Retinal pigment epithelial cell (primary cell): ENCODE results near the gene IGF2R.
"Not testable (repeated sequence)": the region's sequence is repeated elsewhere in the genome, so short reads cannot be mapped to it uniquely, and the experiment has no call there.

Experiments
- DNase-seq: peaks from one replicate; pipeline ENCODE4 v3.0.0-alpha.2; 2010; ENCODE audit warnings: low read depth
- H3K4me3 ChIP-seq: 2 replicates; pipeline ENCODE4 v1.5.1; 2011; ENCODE audit warnings: mild to moderate bottlenecking, low read length, control low read depth, moderate library complexity
- TF ChIP-seq, protein P1 (sequence below): conservative IDR thresholded peaks from 2 replicates; pipeline ENCODE4 v1.5.1; 2011; ENCODE audit warnings: low read depth, low read length, control low read depth, inconsistent platforms

The IGF2R gene

DNA sequence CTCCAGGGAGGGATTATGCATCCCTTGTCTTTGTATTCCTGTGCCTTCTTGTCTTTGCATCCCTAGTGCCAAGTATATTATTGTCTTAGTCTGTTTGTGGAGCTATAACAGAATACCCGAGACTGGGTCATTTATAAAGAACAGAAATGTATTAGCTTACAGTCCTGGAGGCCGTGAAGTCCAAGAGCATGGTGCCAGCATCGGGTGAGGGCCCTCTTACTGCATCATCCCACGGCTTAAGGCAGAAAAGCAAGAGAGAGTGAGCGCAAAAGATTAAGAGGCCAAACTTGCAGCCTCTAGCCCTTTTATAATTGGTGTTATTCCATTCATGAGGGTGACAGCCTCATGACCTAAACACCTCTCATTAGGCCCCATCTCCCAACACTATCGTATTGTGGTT lies 8.4 kb upstream of the IGF2R start:
- no peak for DNase-seq
- TF ChIP-seq, protein P1, sequence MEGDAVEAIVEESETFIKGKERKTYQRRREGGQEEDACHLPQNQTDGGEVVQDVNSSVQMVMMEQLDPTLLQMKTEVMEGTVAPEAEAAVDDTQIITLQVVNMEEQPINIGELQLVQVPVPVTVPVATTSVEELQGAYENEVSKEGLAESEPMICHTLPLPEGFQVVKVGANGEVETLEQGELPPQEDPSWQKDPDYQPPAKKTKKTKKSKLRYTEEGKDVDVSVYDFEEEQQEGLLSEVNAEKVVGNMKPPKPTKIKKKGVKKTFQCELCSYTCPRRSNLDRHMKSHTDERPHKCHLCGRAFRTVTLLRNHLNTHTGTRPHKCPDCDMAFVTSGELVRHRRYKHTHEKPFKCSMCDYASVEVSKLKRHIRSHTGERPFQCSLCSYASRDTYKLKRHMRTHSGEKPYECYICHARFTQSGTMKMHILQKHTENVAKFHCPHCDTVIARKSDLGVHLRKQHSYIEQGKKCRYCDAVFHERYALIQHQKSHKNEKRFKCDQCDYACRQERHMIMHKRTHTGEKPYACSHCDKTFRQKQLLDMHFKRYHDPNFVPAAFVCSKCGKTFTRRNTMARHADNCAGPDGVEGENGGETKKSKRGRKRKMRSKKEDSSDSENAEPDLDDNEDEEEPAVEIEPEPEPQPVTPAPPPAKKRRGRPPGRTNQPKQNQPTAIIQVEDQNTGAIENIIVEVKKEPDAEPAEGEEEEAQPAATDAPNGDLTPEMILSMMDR: no peak
- no peak overlapping the region for H3K4me3 ChIP-seq

- no peak for DNase-seq
- TF ChIP-seq, protein P1: no peak
- no peak overlapping the region for H3K4me3 ChIP-seq
Measured at GRCh38 chr6:159961528-159961927, 7.4 kb upstream of the IGF2R start.

DNA sequence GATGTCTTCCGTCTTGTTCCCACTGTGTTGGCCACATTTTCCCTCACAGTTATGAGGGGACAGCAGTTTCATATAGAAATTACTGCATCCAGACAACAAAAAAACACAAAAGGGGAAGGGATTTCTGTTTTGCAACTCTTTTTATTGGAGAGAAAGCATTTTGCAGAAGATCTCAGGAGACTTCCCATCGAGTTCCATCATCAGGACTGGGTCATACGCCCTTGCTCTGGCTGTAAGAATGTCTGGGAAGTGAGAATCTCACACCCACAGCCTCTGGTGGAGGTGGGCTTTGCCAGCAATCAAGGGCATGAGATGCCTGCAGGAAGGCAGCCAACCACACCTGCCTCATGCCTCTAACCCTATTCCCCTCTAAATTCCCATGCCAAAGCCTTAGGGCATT lies 5.8 kb upstream of the IGF2R start:
- H3K4me3 ChIP-seq: no peak overlapping the region
- TF ChIP-seq, protein P1: no peak
- DNase-seq: no peak

DNA sequence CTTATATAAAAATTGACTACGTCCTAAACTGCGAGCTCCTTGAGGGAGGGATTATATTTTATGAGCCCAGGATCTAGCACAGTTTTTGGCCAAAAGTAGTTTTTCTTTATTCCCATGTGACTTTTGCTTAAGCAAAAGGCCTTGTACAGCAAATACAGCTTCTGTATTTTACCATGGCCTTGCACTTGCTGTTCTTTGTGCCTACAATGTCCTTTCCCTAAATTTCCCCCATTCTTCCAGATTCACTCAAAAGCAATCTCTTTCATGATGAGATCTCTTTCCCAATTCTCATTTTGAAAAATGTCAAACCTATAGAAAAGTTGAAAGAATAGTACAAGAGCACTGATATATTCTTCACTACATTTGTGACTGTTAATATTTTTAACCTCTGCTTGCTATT lies 4.8 kb upstream of the IGF2R start:
- H3K4me3 ChIP-seq: no peak overlapping the region
- TF ChIP-seq, protein P1: no peak
- DNase-seq: no peak

- TF ChIP-seq, protein P1: no peak
- no peak for DNase-seq
- H3K4me3 ChIP-seq: no peak overlapping the region
Measured at GRCh38 chr6:159966339-159966738, 2.5 kb upstream of the IGF2R start.

DNA sequence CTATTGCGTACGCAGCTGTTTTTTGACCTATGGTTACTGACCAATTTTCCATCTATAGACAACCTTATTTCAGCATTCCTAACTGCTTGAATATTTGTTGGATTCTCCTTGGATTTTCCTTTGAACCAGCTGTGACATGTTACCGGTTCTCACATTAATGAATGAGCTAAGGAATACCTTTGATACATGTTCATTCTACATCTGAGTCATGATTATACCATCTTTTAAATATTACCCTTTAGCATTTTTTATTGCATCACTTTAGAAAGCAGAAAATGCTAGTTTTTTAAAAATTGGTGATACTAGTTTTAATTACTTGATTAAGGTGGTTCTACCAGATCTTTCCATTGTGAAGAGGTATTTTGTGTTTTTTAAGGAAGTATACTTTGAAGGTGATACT lies 1.9 kb upstream of the IGF2R start:
- DNase-seq: no peak
- no peak overlapping the region for H3K4me3 ChIP-seq
- TF ChIP-seq, protein P1: no peak

- DNase-seq, H3K4me3 ChIP-seq: not testable (repeated sequence)
Measured at GRCh38 chr6:159967621-159968020, 1.3 kb upstream of the IGF2R start.
